Left renal cortex interstitium (tissue), 4 donors: ENCODE measurements around the gene GRAP2. TPM values are rescaled to one million over a fixed set of nuclear protein-coding genes. Genes with fewer than 3 reads are reported as not detected.
"Not testable (repeated sequence)": the region's sequence is repeated elsewhere in the genome, so short reads cannot be mapped to it uniquely, and the experiment has no call there.

ENCODE experiments used
- DNase-seq, 4 donors: peaks; one replicate each; pipeline ENCODE4 v3.0.0-alpha.2; 2013; ENCODE audit warnings: low read depth in 4 of 4, low spot score in 2 of 4, missing footprints in 1 of 4
- polyA plus RNA-seq, 4 donors: library from polyadenylated mRNA; unstranded; fragments of 120-200 nt; gene quantifications; one replicate each; pipeline ENCODE4 v1.2.1, GENCODE V29; 2013; ENCODE audit not compliant: insufficient read length in 4 of 4

The GRAP2 gene
- polyA plus RNA-seq = 1 to 10 TPM in 3 of 4 donors, under 1 TPM in 1; 0.76 to 1.3 (median 1.2) TPM

DNA sequence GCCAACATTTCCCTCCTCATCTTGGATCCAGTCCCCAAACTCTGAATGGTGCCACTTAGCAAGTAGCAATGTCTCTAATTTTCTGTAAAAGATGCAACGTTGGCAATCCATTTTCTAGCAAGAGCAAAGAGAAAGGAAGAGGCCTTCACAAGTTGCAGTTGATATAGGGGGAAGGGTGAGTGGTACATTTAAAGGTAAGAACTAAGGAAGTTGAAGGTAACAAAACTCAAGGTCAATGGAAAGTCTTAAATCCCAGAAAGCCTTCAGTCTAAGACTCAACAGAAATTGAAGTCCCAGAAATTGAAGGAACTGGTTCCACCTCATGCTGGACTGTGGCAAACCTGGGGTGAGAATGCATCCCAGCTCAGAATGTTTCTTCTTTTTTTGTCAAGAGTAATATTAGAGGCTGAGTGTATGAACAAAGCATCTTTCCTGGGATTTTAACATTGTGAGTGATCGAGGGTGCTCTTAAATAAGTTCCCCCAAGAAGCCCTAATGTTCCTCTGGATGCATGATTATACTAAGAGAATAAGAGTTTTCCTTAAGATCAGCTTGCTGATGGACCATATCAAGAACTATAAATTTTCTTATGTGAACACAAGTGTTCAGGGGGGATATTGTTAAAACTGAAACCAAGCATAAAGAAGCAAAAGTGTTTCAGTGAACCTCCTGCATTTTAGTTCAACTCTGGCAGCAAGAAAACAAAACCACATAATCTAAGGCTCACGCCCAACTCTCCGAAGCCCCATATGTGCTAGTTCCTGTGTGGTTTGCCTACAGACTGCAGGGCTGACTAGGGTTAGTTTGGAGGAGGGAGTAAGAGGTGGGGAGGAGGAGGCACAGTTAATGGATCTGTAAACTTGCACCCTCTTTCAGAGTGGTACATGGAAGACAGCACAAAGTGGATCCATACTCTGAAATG is at the start of gene GRAP2:
Gene GRAP2 (plus strand): TSS at position 779 of the 922 bp plus-strand sequence. CDS start 46,023 bp downstream, outside the sequence.
- no peak for DNase-seq

- DNase-seq = no peak
Observed at GRCh38 chr22:39851606-39852315, 49.1 kb upstream of the GRAP2 start.

GRCh38 chr22:39852799-39853198 is 48.1 kb upstream of the GRAP2 start:
- no peak for DNase-seq

- DNase-seq = no peak
Observed at GRCh38 chr22:39856588-39856987, 44.3 kb upstream of the GRAP2 start.

DNA sequence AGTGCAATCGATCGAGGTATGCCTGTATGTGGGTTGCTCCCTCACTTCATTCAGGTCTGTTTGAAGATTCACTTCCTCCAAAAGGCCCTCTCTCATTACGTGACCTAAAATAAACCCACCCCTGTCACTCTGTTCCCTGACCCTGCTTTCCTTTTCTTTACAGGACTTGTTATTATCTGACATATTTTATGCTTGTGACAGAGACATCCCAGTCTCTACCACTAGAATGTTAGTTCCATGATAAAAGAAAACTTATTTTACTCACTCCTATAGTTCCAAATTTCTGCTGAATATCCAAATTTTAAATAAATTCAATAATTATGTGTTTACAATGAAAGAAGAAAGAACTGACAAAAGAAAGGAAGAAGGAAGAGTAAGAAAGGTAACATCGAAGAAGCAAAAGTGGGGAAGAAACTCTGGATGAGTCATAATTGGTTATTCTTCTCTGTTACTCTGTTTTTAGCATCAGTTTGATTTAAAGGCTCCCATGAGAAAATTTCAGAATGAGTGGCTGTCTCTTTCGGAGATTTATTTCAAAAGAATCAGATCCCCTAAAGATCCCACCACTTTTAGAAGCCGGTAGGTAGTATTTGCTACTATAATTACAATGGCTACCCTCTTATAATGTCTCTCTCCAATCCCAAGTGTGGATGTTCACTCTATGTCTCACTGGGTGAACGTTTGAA is 40.8 kb upstream of the GRAP2 start:
- no peak for DNase-seq

- DNase-seq = no peak
Observed at GRCh38 chr22:39868741-39869140, 32.1 kb upstream of the GRAP2 start.

GRCh38 chr22:39869797-39870196 is 31.1 kb upstream of the GRAP2 start:
- not testable (repeated sequence) for DNase-seq

GRCh38 chr22:39871008-39871798 is 29.7 kb upstream of the GRAP2 start:
- DNase-seq = no peak

DNA sequence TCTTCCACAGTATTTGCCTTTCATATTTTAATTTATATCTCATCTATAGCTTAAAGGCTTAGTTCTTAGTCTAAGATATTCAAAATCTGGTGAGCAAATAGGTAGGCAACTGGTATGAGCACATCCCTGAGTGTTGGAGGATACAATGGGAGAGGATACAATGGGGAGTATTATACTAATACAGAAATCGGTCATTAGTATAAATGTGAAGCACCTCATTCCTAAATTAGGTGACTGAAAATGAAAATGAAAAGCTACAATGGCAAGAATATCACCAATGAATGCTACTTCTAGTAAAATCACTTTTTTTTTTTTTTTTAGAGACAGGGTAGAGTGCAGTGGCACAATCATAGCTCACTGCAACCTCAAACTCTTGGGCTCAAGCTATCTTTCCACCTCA is 28.3 kb upstream of the GRAP2 start:
- no peak for DNase-seq

DNA sequence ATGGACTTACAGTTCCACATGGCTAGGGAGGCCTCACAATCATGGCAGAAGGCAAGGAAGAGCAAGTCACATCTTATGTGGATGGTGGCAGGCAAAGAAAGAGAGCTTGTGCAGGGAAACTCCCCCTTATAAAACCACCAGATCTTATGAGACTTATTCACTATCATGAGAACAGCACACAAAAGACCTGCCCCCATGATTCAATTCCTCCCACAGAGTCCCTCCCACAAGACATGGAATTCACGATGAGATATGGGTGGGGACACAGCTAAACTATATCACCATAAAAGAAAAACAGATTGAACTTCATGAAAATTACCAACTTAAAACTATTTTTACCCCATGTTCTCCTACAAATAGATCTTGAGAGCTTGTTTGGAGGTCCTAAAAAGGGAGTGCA is 26.9 kb upstream of the GRAP2 start:
- no peak for DNase-seq

DNA sequence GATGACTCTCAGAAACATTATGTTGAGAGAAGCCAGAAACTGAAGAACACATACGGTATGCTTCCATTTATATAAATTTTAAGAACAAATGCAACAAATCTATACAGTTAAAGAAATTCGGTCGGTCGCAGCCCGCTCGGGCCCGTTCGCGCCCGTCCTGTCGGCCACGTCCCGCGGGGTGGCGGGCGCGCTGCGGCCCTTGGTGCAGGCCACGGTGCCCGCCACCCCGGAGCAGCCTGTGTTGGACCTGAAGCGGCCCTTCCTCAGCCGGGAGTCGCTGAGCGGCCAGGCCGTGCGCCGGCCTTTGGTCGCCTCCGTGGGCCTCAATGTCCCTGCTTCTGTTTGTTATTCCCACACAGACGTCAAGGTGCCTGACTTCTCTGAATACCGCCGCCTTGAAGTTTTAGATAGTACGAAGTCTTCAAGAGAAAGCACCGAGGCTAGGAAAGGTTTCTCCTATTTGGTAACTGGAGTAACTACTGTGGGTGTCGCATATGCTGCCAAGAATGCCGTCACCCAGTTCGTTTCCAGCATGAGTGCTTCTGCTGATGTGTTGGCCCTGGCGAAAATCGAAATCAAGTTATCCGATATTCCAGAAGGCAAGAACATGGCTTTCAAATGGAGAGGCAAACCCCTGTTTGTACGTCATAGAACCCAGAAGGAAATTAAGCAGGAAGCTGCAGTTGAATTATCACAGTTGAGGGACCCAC is 25.6 kb upstream of the GRAP2 start:
- not testable (repeated sequence) for DNase-seq

DNA sequence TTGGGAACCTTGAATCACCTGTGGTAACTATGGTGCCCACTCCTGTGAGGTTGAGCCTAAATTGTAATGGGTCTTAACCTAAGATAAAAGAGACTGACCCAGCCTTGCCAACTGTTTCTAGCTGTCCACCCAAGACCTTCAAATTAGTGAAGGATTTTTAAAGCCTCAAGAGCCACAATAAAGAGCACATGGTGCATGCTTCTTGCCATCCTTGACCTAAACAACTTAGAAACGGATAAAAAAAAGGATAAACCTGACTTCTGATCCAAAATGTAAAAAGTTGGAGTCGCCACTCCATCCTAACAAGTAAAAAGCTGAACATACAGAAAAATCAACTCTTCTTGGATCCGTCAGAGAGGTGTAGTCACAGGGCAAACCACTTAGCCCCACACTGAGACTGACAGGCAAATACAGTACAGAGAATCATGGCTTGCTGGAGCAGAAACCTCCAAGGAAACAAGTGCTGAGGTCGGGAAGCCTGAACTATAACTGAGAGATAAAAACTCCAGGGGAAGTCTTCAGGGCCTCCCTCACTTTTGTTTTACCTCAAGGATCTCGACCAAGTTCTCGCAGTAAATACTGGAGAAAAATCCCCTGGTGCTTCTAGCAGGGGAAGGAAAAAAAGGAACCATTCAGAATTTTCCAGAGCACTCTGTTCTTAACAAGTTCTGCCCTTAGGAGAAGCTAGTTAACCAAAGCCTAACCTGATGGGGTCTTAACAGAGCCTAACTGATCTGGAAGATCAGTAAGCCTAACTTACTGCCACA is 23.6 kb upstream of the GRAP2 start:
- DNase-seq = no peak

DNA sequence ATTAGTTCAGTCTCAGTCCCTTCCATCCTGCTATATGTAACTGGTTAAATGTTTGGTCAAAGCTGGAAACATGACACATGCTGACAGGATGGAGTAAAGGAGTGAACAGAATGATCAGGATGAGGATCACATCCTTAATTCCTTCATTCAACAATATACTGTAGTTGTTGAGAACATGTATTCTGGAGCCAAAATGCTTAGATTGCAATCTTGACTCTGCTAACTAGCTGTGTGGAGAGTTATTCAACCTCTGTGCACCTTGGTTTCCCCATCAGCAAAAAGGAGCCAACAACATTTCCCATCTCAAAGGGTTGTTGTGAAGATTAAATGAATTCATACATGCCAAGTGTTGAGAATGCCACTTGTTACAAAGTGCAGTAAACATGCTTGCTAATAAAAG is 20.2 kb upstream of the GRAP2 start:
- DNase-seq = no peak

- no peak for DNase-seq
Observed at GRCh38 chr22:39883057-39883456, 17.8 kb upstream of the GRAP2 start.

DNA sequence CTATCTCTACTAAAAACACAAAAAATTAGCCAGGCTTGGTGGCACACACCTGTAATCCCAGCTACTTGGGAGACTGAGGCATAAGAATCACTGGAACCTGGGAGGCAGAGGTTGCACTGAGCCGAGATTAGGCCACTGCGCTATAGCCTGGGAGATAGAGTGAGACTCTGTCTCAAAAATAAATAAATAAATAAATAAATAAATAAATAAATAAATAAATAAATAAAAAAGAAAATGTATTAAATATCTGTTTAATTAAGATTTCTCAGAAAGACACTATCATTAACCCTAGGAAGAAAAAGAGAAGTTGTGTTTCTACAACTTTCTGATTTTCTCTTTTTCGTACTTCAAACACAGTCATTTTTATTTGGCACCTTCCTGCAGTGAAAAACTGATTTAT is 11.0 kb upstream of the GRAP2 start:
- DNase-seq = not testable (repeated sequence)

DNA sequence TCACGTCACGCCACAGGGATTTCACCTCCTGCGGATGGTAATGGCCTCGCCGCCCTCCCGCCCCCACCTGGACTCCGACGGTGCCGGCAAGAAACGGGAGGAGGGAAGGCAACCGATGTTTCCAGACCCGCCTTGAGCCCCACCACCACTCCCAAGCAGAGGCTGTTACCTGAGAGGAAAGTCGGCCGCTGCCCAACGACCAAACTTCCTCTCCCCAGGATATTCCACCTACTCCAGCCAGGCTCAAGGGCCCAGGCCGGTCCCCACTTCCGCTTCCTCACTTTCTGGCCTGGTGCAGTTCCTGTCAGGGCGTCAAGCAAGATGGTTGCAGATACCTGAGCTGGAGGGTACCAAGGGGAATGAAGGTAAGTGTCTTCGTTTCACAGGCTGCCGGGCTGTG is 7.4 kb upstream of the GRAP2 start, which contains the start of gene ENTHD1:
Gene ENTHD1 (minus strand): TSS at position 235 of the 400 bp plus-strand sequence. CDS start 6,012 bp downstream, outside the sequence.
- DNase-seq = no peak

DNA sequence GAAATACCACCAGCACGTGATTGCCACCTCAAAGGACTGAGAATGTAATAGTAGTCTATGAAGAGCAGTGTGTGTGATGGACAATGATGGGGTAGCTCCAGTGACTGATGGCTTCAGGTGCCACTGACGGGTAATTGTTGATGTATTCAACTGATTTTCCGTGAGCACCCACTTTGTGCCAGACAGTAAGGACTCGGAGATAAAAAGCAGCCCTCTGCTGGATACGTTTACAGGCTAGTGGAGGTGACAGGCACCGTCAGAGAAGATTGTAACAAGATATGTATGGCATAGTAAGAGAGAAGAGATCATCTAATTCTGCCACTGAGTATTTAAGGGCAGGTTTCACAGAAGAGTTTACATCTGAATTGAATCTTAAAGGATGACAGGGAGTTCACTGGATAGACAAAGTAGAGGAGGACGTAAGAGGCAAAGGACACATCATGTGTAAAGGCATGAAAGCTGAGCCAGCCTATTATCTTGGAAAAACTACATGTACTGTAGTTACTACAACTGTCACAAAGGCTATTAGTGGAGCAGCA is 6.3 kb upstream of the GRAP2 start:
- no peak for DNase-seq

DNA sequence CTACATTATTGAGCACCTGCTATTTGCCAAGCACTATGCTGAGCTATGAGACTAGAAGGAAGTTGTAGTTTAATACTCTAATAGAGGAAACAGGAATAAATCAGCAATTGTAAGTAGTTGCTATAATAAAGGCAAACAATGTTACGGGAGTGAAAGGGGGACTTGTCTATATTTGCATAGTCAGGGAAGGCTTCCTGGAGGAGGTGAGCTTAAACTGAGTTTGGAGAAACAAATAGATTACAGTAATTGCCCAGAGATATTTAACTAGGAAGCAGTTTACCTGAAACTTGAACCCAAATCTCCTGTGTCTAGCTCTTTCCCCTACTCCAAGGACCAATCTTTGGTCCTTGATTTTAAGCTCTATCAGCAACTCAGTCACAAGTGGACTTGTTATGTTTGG is 5.2 kb upstream of the GRAP2 start:
- no peak for DNase-seq
